H1 (cell line): ENCODE data around the gene RAB3GAP1. TPM values are rescaled to one million over a fixed set of nuclear protein-coding genes. Genes with fewer than 3 reads are reported as not detected.

ENCODE experiments used
- CTCF ChIA-PET: fragments of 300-600 bp; sonication (Branson Sonifier 250); formaldehyde crosslinking; loops from one replicate; lab custom pipeline; 2021; ENCODE audit not compliant: partially characterized antibody; lab: Charles Lee
- POLR2A ChIA-PET: fragments of 300-600 bp; sonication (Branson Sonifier 250); formaldehyde crosslinking; loops from one replicate; lab custom pipeline; 2021; ENCODE audit warnings: inconsistent platforms; ENCODE audit not compliant: partially characterized antibody; lab: Charles Lee
- DNase-seq, 2 experiments: peaks; one replicate each; pipeline versions ENCODE4 v3.0.0 to v3.0.0-alpha.2; 2010 to 2022; ENCODE audit warnings: low spot score in 2 of 2, low read depth in 1 of 2, mixed read lengths in 1 of 2
- FAIRE-seq: peaks from 2 replicates; lab custom pipeline; 2011; peaks lifted over from hg19 to GRCh38; lab: Jason Lieb, UNC
- H2AFZ ChIP-seq: 2 replicates; pipeline ENCODE4 v1.8.1; 2012; ENCODE audit warnings: low read length, inconsistent platforms
- H2AK5ac ChIP-seq: 2 replicates; pipeline ENCODE4 v1.6.1; 2013; ENCODE audit warnings: low read depth, low read length
- H2BK120ac ChIP-seq: replicated peaks from 2 replicates; pipeline ENCODE3; 2013; ENCODE audit warnings: low read depth, low read length, inconsistent platforms
- H2BK12ac ChIP-seq: 2 replicates; pipeline ENCODE4 v1.6.1; 2013; ENCODE audit warnings: low read depth, low read length
- H2BK15ac ChIP-seq: 2 replicates; pipeline ENCODE4 v1.6.1; 2013; ENCODE audit warnings: low read length
- H2BK20ac ChIP-seq: 2 replicates; pipeline ENCODE4 v1.6.1; 2013; ENCODE audit warnings: low read length
- H2BK5ac ChIP-seq: 2 replicates; pipeline ENCODE4 v1.6.1; 2013; ENCODE audit warnings: low read depth, low read length
- H3K14ac ChIP-seq: 2 replicates; pipeline ENCODE4 v1.6.1; 2013; ENCODE audit warnings: inconsistent platforms; ENCODE audit not compliant: insufficient read length
- H3K18ac ChIP-seq: 2 replicates; pipeline ENCODE4 v1.6.1; 2013; ENCODE audit warnings: low read length; ENCODE audit errors: extremely low read depth
- H3K23ac ChIP-seq: 2 replicates; pipeline ENCODE4 v1.6.1; 2013; ENCODE audit warnings: inconsistent platforms; ENCODE audit not compliant: insufficient read length
- H3K23me2 ChIP-seq: 2 replicates; pipeline ENCODE4 v1.6.1; 2013; ENCODE audit warnings: low read depth, low read length
- H3K27ac ChIP-seq: 2 replicates; pipeline ENCODE4 v1.6.1; 2011; ENCODE audit warnings: low read depth, low read length, inconsistent platforms
- H3K27me3 ChIP-seq, 4 experiments: replicated peaks in 1 of 4; 1 replicate in 1 of 4; 2 replicates in 3 of 4; pipeline versions ENCODE4 v1.6.1 to v1.8.1; 2011 to 2013; ENCODE audit warnings: low read length in 3 of 4, mild to moderate bottlenecking in 3 of 4, inconsistent platforms in 2 of 4, mixed read lengths in 2 of 4, moderate library complexity in 1 of 4; ENCODE audit not compliant: control insufficient read depth in 3 of 4, insufficient read depth in 3 of 4; ENCODE audit errors: extremely low read depth in 1 of 4
- H3K36me3 ChIP-seq, 4 experiments: 2 replicates each; pipeline versions ENCODE4 v1.6.1 to v1.8.1; 2011 to 2013; ENCODE audit warnings: mild to moderate bottlenecking in 4 of 4, low read length in 3 of 4, moderate library complexity in 2 of 4, control low read depth in 1 of 4, inconsistent platforms in 1 of 4; ENCODE audit not compliant: insufficient read depth in 4 of 4, control insufficient read depth in 2 of 4
- H3K4ac ChIP-seq: replicated peaks from 2 replicates; pipeline ENCODE3; 2013; ENCODE audit warnings: low read length, low read depth, mixed read lengths, inconsistent platforms; ENCODE audit not compliant: insufficient read length
- H3K4me1 ChIP-seq, 4 experiments: replicated peaks in 1 of 4; 1 replicate in 1 of 4; 2 replicates in 3 of 4; pipeline versions ENCODE4 v1.6.1 to v1.8.1; 2011 to 2013; ENCODE audit warnings: low read length in 3 of 4, inconsistent platforms in 2 of 4, mixed read lengths in 1 of 4; ENCODE audit not compliant: insufficient read depth in 4 of 4, control insufficient read depth in 3 of 4
- H3K4me2 ChIP-seq, 2 experiments: 2 replicates each; pipeline versions ENCODE4 v1.6.1 to v1.8.1; 2011 to 2013; ENCODE audit warnings: low read depth in 2 of 2, low read length in 2 of 2, control low read depth in 1 of 2, inconsistent platforms in 1 of 2, mild to moderate bottlenecking in 1 of 2; ENCODE audit not compliant: insufficient read depth in 1 of 2
- H3K4me3 ChIP-seq, 4 experiments: fragments of 200-600, 300-600 bp in 1 of 4; sonication (generic), shearing (Covaris generic), sonication (Bioruptor Twin) in 1 of 4; 2 replicates each; pipeline versions ENCODE4 v1.5.1 to v1.8.1; 2011 to 2016; ENCODE audit warnings: low read length in 4 of 4, low read depth in 3 of 4, control low read depth in 2 of 4, inconsistent platforms in 2 of 4, mild to moderate bottlenecking in 2 of 4, mixed read lengths in 1 of 4, moderate library complexity in 1 of 4; ENCODE audit not compliant: insufficient read depth in 2 of 4; ENCODE audit errors: extremely low read depth in 1 of 4
- H3K56ac ChIP-seq: replicated peaks from 2 replicates; pipeline ENCODE3; 2013; ENCODE audit warnings: low read depth, mild to moderate bottlenecking, mixed read lengths, low read length, inconsistent platforms; ENCODE audit not compliant: insufficient read length
- H3K79me1 ChIP-seq: 2 replicates; pipeline ENCODE4 v1.6.1; 2013; ENCODE audit warnings: low read depth, low read length, control low read depth
- H3K79me2 ChIP-seq, 2 experiments: 2 replicates each; pipeline versions ENCODE4 v1.6.1 to v1.8.1; 2012 to 2013; ENCODE audit warnings: low read length in 2 of 2, mild to moderate bottlenecking in 2 of 2, inconsistent platforms in 1 of 2; ENCODE audit not compliant: insufficient read depth in 2 of 2, control insufficient read depth in 1 of 2
- H3K9ac ChIP-seq, 4 experiments: replicated peaks in 1 of 4; 1 replicate in 1 of 4; 2 replicates in 3 of 4; pipeline versions ENCODE4 v1.6.1 to v1.8.1; 2011 to 2013; ENCODE audit warnings: low read depth in 3 of 4, low read length in 3 of 4, control low read depth in 2 of 4, mild to moderate bottlenecking in 2 of 4, moderate library complexity in 2 of 4, inconsistent platforms in 1 of 4; ENCODE audit errors: extremely low read depth in 1 of 4
- H3K9me3 ChIP-seq, 2 experiments: 2 replicates each; pipeline versions ENCODE4 v1.6.1 to v1.8.1; 2012 to 2013; ENCODE audit warnings: mild to moderate bottlenecking in 2 of 2, moderate library complexity in 2 of 2, control low read depth in 1 of 2, inconsistent platforms in 1 of 2, low read depth in 1 of 2, low read length in 1 of 2, mixed read lengths in 1 of 2; ENCODE audit not compliant: insufficient read depth in 2 of 2
- H4K20me1 ChIP-seq, 2 experiments: replicated peaks in 1 of 2; 2 replicates each; pipeline versions ENCODE3 to v1.8.1; 2011 to 2013; ENCODE audit warnings: inconsistent platforms in 2 of 2, low read length in 2 of 2, mild to moderate bottlenecking in 1 of 2; ENCODE audit not compliant: insufficient read depth in 2 of 2, control insufficient read depth in 1 of 2
- H4K5ac ChIP-seq: 2 replicates; pipeline ENCODE4 v1.6.1; 2013; ENCODE audit warnings: low read length, low read depth, mixed read lengths, inconsistent platforms; ENCODE audit not compliant: insufficient read length
- H4K8ac ChIP-seq: 2 replicates; pipeline ENCODE4 v1.8.0; 2013; ENCODE audit warnings: mild to moderate bottlenecking, moderate library complexity, low read length, inconsistent platforms; ENCODE audit not compliant: insufficient read depth; ENCODE audit errors: extremely low read depth
- H4K91ac ChIP-seq: replicated peaks from 2 replicates; pipeline ENCODE3; 2013; ENCODE audit warnings: low read length, mixed read lengths, inconsistent platforms; ENCODE audit not compliant: insufficient read length
- BRCA1 ChIP-seq: IDR thresholded peaks from 2 replicates; pipeline ENCODE4 v1.6.1; 2012; ENCODE audit warnings: low read depth, low read length, improper control_type of control experiment
- CHD2 ChIP-seq: IDR thresholded peaks from 2 replicates; pipeline ENCODE4 v1.6.1; 2012; ENCODE audit warnings: low read length, improper control_type of control experiment
- JUN ChIP-seq: IDR thresholded peaks from 2 replicates; pipeline ENCODE4 v1.6.1; 2011; ENCODE audit warnings: low read depth, mild to moderate bottlenecking, improper control_type of control experiment, low read length
- KDM1A ChIP-seq: fragments of 200-600, 300-600 bp; sonication (generic); IDR thresholded peaks from 2 replicates; pipeline ENCODE4 v1.7.1; 2016; ENCODE audit warnings: mild to moderate bottlenecking, low read length, borderline replicate concordance
- POLR2A ChIP-seq, 2 experiments: IDR thresholded peaks; 1 replicate in 1 of 2; 2 replicates in 1 of 2; pipeline ENCODE4 v1.6.1; 2011; ENCODE audit warnings: low read depth in 2 of 2, low read length in 2 of 2, mild to moderate bottlenecking in 2 of 2; ENCODE audit errors: control extremely low read depth in 1 of 2
- POLR2AphosphoS5 ChIP-seq: IDR thresholded peaks from 2 replicates; pipeline ENCODE4 v1.6.1; 2011; ENCODE audit warnings: low read depth, low read length
- RAD21 ChIP-seq, 2 experiments: IDR thresholded peaks in 1 of 2; conservative IDR thresholded peaks in 1 of 2; 2 replicates each; pipeline ENCODE4 v1.6.1; 2011; ENCODE audit warnings: low read depth in 2 of 2, low read length in 2 of 2, improper control_type of control experiment in 1 of 2, inconsistent platforms in 1 of 2, mild to moderate bottlenecking in 1 of 2, moderate library complexity in 1 of 2
- TBP ChIP-seq: IDR thresholded peaks from 2 replicates; pipeline ENCODE4 v1.6.1; 2011; ENCODE audit warnings: low read depth, low read length, improper control_type of control experiment
- WGBS, 2 experiments: shearing (Covaris generic) in 1 of 2; methylation state at CpG; one replicate each; pipeline versions ENCODE4 v1.1.6 to v1.1.7; 2013 to 2015; ENCODE audit warnings: low lambda C conversion rate in 2 of 2, mixed read lengths in 2 of 2, inconsistent platforms in 1 of 2, low coverage in 1 of 2, missing lambda C conversion rate in 1 of 2; ENCODE audit not compliant: insufficient replicate concordance in 2 of 2, insufficient coverage in 1 of 2, insufficient read length in 1 of 2; ENCODE audit errors: extremely low coverage in 1 of 2, missing lambda C conversion rate in 1 of 2; 5-methylcytosine and 5-hydroxymethylcytosine counted together
- polyA plus RNA-seq, 7 experiments: library from polyadenylated mRNA; depleted of rRNA in 3 of 7; stranded (reverse) in 5 of 7; unstranded in 2 of 7; fragments of >200 nt in 5 of 7; fragments of 200-250 nt in 2 of 7; gene quantifications; 1 replicate in 5 of 7; 2 replicates in 1 of 7; 4 replicates in 1 of 7; pipeline versions ENCODE4 v1.2.1 to v1.2.3, GENCODE V29; 2011 to 2013; ENCODE audit warnings: missing spikeins in 2 of 7, mixed read lengths in 2 of 7
- total RNA-seq: library from RNA; stranded (reverse); fragmentation: NEBNext Ultra II Directional; extraction: Animal tissue kit (Norgen Biotek cat#: 25700); gene quantifications from 2 replicates; pipeline ENCODE4 v1.2.1, GENCODE V29; 2021

RAB3GAP1 gene
- total and polyA plus RNA-seq, 2 of the 8 experiments (the other 6 are each of a cell fraction or from before 2014, with no cell fraction given), result 9.8 to 28.6 TPM

DNA sequence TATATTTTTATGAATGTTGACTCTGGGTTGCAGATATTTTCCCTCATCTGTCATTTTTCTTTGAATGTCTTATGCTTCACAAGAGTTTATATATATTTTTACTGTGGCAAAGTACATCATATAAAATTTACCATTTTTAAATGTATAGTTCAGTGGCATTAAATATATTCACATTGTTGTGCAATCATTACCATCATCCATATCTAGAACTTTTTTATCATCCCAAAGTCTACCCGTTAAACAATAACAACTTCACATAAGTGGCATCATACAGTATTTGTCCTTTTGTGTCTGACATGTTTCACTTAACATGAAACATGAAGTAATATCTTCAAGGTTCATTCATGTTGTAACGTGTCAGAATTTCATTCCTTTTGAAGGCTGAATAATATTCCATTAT, 24.5 kb downstream of the RAB3GAP1 start:
- no peaks in the 10 kb centered on the region for H3K23me2 ChIP-seq
- no peaks in the 10 kb centered on the region for H3K4me1 ChIP-seq
- TF ChIP-seq POLR2A (IDR thresholded peaks at IDR 0.05; ENCODE audit: control extremely low read depth in 1 of 2, low read depth in 2 of 2, low read length in 2 of 2), result no peak
- no peak for TF ChIP-seq BRCA1
- no peak for TF ChIP-seq RAD21 (IDR thresholded peaks at IDR 0.05 in 1 of 2, conservative IDR thresholded peaks at IDR 0.05 in 1 of 2; ENCODE audit: low read depth in 2 of 2, low read length in 2 of 2)
- no peak for TF ChIP-seq TBP
- TF ChIP-seq KDM1A, result no peak
- no peak for TF ChIP-seq JUN
- TF ChIP-seq CHD2, result no peak
- TF ChIP-seq POLR2AphosphoS5, result no peak
- no peak overlapping the region for H3K4me3 ChIP-seq
- H2BK20ac ChIP-seq, result no peak overlapping the region
- H3K36me3 ChIP-seq, result peaks cover 0 to 19% (median 1%) of the 10 kb centered on the region in 4 experiments; a peak in 3 of 8 replicates
- FAIRE-seq (no peak), DNase-seq (no peak)
- no peak overlapping the region for H2BK120ac ChIP-seq
- POLR2A ChIA-PET, result no interaction called here
- H3K27ac ChIP-seq, result no peak overlapping the region
- H3K79me1 ChIP-seq, result peaks cover 2% of the 10 kb centered on the region; the same call in 1 of the 2 replicates
- no peak overlapping the region for H4K8ac ChIP-seq
- 93% methylated on average over 2 of the region's 2 CpGs; no CpG with 5 or more reads in 1 of the 2 experiments for WGBS, 2 experiments
- no peak overlapping the region for H3K4ac ChIP-seq
- no peak overlapping the region for H2AFZ ChIP-seq
- H3K18ac ChIP-seq, result no peak overlapping the region
- H4K5ac ChIP-seq, result no peak overlapping the region
- no peak overlapping the region for H2AK5ac ChIP-seq
- no peak overlapping the region for H2BK5ac ChIP-seq
- H3K27me3 ChIP-seq, result no peaks in the 10 kb centered on the region
- H4K91ac ChIP-seq, result no peak overlapping the region
- CTCF ChIA-PET, result no interaction called here
- no peaks in the 10 kb centered on the region for H4K20me1 ChIP-seq
- H2BK12ac ChIP-seq, result no peak overlapping the region
- no peak overlapping the region for H3K14ac ChIP-seq
- H3K23ac ChIP-seq, result no peak overlapping the region
- no peak overlapping the region for H2BK15ac ChIP-seq
- H3K4me2 ChIP-seq, result no peak overlapping the region
- H3K79me2 ChIP-seq, result peaks cover 0 to 31% of the 10 kb centered on the region in 2 experiments; a peak in 3 of 4 replicates
- H3K9me3 ChIP-seq, result peaks cover 27% of the 10 kb centered on the region in 2 experiments
- H3K56ac ChIP-seq, result no peak overlapping the region
- H3K9ac ChIP-seq, result no peak overlapping the region
